ENCODE results near the gene PFN1. TPM values are rescaled to one million over a fixed set of nuclear protein-coding genes. Genes with fewer than 3 reads are reported as not detected.

The PFN1 gene
- total and polyA plus RNA-seq, 9 of the 15 experiments (the other 6 are each of a cell fraction or from before 2014, with no cell fraction given): 60.5 to 1,479 (median 456) TPM

DNA sequence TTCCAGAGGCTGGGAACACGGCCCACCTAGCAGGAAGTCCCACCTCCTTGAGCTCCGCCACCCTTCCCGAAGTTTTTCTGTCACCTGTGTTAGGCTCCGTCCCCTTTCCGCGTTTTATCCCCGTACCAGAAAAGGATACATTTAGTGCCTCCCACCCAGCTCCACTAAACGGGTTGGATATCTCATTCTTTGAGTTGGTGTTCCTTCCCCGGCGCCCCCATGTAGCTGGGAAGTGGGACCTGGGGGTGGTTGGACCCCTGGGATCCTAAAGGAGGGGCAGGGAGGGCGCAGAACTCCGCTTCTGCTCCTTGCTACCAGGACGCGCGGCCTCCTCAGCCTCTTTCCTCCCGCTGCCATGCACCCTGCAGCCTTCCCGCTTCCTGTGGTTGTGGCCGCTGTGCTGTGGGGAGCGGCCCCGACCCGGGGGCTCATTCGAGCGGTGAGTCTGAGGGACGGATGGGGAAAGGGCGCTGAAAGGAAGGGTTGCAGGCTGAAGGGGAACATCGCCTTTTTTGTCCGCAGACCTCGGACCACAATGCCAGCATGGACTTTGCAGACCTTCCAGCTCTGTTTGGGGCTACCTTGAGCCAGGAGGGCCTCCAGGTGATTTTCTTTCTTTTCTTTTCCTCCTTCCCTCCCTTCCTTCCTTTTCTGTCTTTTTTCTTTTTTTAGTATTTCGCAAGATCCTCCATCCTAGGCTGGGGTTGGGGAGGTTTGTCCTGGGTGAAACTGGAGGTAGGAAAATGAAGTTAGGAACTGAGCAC is 7.6 kb downstream of the PFN1 start (continued):
- TF ChIP-seq, protein P1, sequence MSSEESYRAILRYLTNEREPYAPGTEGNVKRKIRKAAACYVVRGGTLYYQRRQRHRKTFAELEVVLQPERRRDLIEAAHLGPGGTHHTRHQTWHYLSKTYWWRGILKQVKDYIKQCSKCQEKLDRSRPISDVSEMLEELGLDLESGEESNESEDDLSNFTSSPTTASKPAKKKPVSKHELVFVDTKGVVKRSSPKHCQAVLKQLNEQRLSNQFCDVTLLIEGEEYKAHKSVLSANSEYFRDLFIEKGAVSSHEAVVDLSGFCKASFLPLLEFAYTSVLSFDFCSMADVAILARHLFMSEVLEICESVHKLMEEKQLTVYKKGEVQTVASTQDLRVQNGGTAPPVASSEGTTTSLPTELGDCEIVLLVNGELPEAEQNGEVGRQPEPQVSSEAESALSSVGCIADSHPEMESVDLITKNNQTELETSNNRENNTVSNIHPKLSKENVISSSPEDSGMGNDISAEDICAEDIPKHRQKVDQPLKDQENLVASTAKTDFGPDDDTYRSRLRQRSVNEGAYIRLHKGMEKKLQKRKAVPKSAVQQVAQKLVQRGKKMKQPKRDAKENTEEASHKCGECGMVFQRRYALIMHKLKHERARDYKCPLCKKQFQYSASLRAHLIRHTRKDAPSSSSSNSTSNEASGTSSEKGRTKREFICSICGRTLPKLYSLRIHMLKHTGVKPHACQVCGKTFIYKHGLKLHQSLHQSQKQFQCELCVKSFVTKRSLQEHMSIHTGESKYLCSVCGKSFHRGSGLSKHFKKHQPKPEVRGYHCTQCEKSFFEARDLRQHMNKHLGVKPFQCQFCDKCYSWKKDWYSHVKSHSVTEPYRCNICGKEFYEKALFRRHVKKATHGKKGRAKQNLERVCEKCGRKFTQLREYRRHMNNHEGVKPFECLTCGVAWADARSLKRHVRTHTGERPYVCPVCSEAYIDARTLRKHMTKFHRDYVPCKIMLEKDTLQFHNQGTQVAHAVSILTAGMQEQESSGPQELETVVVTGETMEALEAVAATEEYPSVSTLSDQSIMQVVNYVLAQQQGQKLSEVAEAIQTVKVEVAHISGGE (CRISPR knock-in tag; IDR thresholded peaks at IDR 0.05): peak in 1 of 3 experiments; percentile 82; a peak in 2 of 6 replicates
- TF ChIP-seq PHF20 (IDR thresholded peaks at IDR 0.05; ENCODE audit: partially characterized antibody): peak; percentile 46
- 0 out of 2 replicates have a peak, but pooled peaks have one; percentile 11 for TF ChIP-seq CC2D1A (IDR thresholded peaks at IDR 0.05)
- TF ChIP-seq SRF (CRISPR knock-in tag; IDR thresholded peaks at IDR 0.05): 0 out of 4 replicates have a peak, but pooled peaks of 1 of the 2 experiments have one; percentile 27
- TF ChIP-seq CBFA2T2 (conservative IDR thresholded peaks at IDR 0.05): no peak
- TF ChIP-seq, protein P2, sequence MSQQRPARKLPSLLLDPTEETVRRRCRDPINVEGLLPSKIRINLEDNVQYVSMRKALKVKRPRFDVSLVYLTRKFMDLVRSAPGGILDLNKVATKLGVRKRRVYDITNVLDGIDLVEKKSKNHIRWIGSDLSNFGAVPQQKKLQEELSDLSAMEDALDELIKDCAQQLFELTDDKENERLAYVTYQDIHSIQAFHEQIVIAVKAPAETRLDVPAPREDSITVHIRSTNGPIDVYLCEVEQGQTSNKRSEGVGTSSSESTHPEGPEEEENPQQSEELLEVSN (IDR thresholded peaks at IDR 0.05; ENCODE audit: borderline replicate concordance in 1 of 2, extremely low read depth in 1 of 2, insufficient read depth in 1 of 2, insufficient read length in 1 of 2, low read depth in 1 of 2, low read length in 1 of 2, poor library complexity in 1 of 2, severe bottlenecking in 1 of 2): peak in 1 of 2 experiments; percentile 10
- TF ChIP-seq CBX3 (IDR thresholded peaks at IDR 0.05; ENCODE audit: borderline replicate concordance in 1 of 2, low read length in 2 of 2): no peak
- TF ChIP-seq U2AF1 (optimal IDR thresholded peaks at IDR 0.05; ENCODE audit: low read depth, low read length): no peak
- TF ChIP-seq, protein P3, sequence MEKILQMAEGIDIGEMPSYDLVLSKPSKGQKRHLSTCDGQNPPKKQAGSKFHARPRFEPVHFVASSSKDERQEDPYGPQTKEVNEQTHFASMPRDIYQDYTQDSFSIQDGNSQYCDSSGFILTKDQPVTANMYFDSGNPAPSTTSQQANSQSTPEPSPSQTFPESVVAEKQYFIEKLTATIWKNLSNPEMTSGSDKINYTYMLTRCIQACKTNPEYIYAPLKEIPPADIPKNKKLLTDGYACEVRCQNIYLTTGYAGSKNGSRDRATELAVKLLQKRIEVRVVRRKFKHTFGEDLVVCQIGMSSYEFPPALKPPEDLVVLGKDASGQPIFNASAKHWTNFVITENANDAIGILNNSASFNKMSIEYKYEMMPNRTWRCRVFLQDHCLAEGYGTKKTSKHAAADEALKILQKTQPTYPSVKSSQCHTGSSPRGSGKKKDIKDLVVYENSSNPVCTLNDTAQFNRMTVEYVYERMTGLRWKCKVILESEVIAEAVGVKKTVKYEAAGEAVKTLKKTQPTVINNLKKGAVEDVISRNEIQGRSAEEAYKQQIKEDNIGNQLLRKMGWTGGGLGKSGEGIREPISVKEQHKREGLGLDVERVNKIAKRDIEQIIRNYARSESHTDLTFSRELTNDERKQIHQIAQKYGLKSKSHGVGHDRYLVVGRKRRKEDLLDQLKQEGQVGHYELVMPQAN (IDR thresholded peaks at IDR 0.05; ENCODE audit: borderline replicate concordance): peak; percentile 54; the same call in 1 of the 2 replicates
- no peak for TF ChIP-seq TARDBP (IDR thresholded peaks at IDR 0.05)
- peak; percentile 81 for TF ChIP-seq GABPA (tag; conservative IDR thresholded peaks at IDR 0.05; ENCODE audit: low read depth)
